ENCODE results near the gene AFF3.

Gene AFF3

GRCh38 chr2:99850084-99850710, 292.2 kb downstream of the AFF3 start:
- no peak for DNase-seq

- DNase-seq = no peak
Observed at GRCh38 chr2:99846462-99847107, 295.8 kb downstream of the AFF3 start.

- DNase-seq = no peak
Observed at GRCh38 chr2:99845296-99845695, 297.1 kb downstream of the AFF3 start.

GRCh38 chr2:99842451-99842850, 299.9 kb downstream of the AFF3 start:
- no peak for DNase-seq

GRCh38 chr2:99841749-99842148, 300.6 kb downstream of the AFF3 start:
- DNase-seq = no peak

- DNase-seq = no peak
Observed at GRCh38 chr2:99840831-99841230, 301.6 kb downstream of the AFF3 start.

GRCh38 chr2:99836690-99837605, 305.4 kb downstream of the AFF3 start:
- DNase-seq = no peak

- DNase-seq = no peak
Observed at GRCh38 chr2:99834426-99834825, 308.0 kb downstream of the AFF3 start.

GRCh38 chr2:99833586-99834201, 308.7 kb downstream of the AFF3 start:
- DNase-seq = no peak

- no peak for DNase-seq
Observed at GRCh38 chr2:99832926-99833325, 309.5 kb downstream of the AFF3 start.

- DNase-seq = no peak
Observed at GRCh38 chr2:99831772-99832171, 310.6 kb downstream of the AFF3 start.

GRCh38 chr2:99827296-99827999, 314.9 kb downstream of the AFF3 start:
- no peak for DNase-seq

- no peak for DNase-seq
Observed at GRCh38 chr2:99825630-99826029, 316.8 kb downstream of the AFF3 start.

GRCh38 chr2:99824758-99825157, 317.6 kb downstream of the AFF3 start:
- no peak for DNase-seq

- no peak for DNase-seq
Observed at GRCh38 chr2:99822474-99823207, 319.7 kb downstream of the AFF3 start.

GRCh38 chr2:99821984-99822383, 320.4 kb downstream of the AFF3 start:
- no peak for DNase-seq

- DNase-seq = no peak
Observed at GRCh38 chr2:99821572-99821971, 320.8 kb downstream of the AFF3 start.

GRCh38 chr2:99821039-99821438, 321.4 kb downstream of the AFF3 start:
- DNase-seq = no peak

- DNase-seq = no peak
Observed at GRCh38 chr2:99819766-99820165, 322.6 kb downstream of the AFF3 start.

GRCh38 chr2:99818842-99819241, 323.5 kb downstream of the AFF3 start:
- DNase-seq = no peak

- no peak for DNase-seq
Observed at GRCh38 chr2:99816908-99817307, 325.5 kb downstream of the AFF3 start.

GRCh38 chr2:99812426-99812825, 330.0 kb downstream of the AFF3 start:
- no peak for DNase-seq
